ENCODE measurements around the gene ENO3. TPM values are rescaled to one million over a fixed set of nuclear protein-coding genes. Genes with fewer than 3 reads are reported as not detected.

Gene ENO3
- total and polyA plus RNA-seq, 10 of the 15 experiments (the other 5 are each of a cell fraction or from before 2014, with no cell fraction given) = 6.8 to 28.4 (median 17.0) TPM

DNA sequence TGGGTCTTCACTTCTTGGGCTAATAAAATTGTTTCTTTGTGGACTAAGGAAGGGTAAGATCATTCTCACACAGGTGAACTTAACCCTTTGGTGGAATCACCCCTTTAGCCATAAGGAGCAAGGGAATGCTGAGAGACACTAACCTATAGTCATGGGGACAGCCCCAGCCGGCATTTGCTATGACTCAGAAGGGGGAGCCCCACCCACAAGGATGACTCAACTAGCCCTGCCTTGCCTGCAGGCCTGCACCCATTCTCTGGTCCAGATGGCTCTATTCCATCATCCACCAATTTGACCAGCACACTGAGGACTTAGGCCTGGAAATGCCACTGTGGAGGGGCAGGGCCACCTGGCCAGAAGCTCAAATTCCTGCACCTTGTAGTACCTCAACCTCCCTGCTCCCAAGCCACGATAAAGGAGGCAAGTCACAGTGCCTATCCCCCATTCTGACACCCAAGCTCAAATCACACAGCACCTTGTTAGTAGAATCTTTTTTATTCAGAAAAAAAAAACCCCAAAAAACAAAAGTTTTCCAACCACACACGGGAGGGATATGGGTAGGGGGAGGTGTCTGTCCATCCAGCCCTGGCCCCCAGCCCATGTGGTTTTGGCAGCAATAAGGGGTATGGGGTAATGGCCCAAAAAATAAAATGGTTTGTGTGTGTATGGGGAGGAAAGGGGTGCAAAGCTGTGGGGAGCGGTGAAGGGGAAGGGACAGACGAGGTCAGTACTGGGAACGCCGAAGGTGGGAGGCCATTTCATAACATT is 5.6 kb upstream of the ENO3 start (continued):
- TF ChIP-seq ZNF592 (IDR thresholded peaks at IDR 0.05) (no peak), MTA3 (IDR thresholded peaks at IDR 0.05; ENCODE audit: borderline replicate concordance, low read length) (no peak), ZNF207 (IDR thresholded peaks at IDR 0.05; ENCODE audit: borderline replicate concordance) (no peak), LARP7 (IDR thresholded peaks at IDR 0.05) (peak; percentile 54; the same call in 1 of the 2 replicates), POLR2AphosphoS5 (IDR thresholded peaks at IDR 0.05; ENCODE audit: low read length) (peak; percentile 87), ATF3 (IDR thresholded peaks at IDR 0.05; ENCODE audit: borderline replicate concordance, extremely low read depth, low read depth, low read length) (no peak), PML (IDR thresholded peaks at IDR 0.05; ENCODE audit: low read length) (no peak), CBFB (IDR thresholded peaks at IDR 0.05; ENCODE audit: low read depth) (peak; percentile 87; the same call in 1 of the 2 replicates), SIX5 (IDR thresholded peaks at IDR 0.05; ENCODE audit: low read depth, low read length, severe bottlenecking) (no peak), CREM (IDR thresholded peaks at IDR 0.05; ENCODE audit: low read depth) (peak; percentile 86), WRNIP1 (IDR thresholded peaks at IDR 0.05; ENCODE audit: borderline replicate concordance, low read depth, low read length) (no peak), ZNF384 (IDR thresholded peaks at IDR 0.05; ENCODE audit: borderline replicate concordance, low read depth, low read length) (no peak), YBX1 (IDR thresholded peaks at IDR 0.05) (no peak), KDM1A (IDR thresholded peaks at IDR 0.05; ENCODE audit: borderline replicate concordance) (no peak), BHLHE40 (IDR thresholded peaks at IDR 0.05; ENCODE audit: borderline replicate concordance in 1 of 2, low read depth in 2 of 2, low read length in 1 of 2) (peak in 1 of 2 experiments; percentile 44; a peak in 1 of 4 replicates), SREBF2 (IDR thresholded peaks at IDR 0.05; ENCODE audit: low read length) (no peak), SPI1 (IDR thresholded peaks at IDR 0.05; ENCODE audit: borderline replicate concordance, insufficient read depth, low read depth, low read length) (no peak)
- TF ChIP-seq, protein P1, sequence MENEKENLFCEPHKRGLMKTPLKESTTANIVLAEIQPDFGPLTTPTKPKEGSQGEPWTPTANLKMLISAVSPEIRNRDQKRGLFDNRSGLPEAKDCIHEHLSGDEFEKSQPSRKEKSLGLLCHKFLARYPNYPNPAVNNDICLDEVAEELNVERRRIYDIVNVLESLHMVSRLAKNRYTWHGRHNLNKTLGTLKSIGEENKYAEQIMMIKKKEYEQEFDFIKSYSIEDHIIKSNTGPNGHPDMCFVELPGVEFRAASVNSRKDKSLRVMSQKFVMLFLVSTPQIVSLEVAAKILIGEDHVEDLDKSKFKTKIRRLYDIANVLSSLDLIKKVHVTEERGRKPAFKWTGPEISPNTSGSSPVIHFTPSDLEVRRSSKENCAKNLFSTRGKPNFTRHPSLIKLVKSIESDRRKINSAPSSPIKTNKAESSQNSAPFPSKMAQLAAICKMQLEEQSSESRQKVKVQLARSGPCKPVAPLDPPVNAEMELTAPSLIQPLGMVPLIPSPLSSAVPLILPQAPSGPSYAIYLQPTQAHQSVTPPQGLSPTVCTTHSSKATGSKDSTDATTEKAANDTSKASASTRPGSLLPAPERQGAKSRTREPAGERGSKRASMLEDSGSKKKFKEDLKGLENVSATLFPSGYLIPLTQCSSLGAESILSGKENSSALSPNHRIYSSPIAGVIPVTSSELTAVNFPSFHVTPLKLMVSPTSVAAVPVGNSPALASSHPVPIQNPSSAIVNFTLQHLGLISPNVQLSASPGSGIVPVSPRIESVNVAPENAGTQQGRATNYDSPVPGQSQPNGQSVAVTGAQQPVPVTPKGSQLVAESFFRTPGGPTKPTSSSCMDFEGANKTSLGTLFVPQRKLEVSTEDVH (IDR thresholded peaks at IDR 0.05; ENCODE audit: low read depth, partially characterized antibody) = no peak
- TF ChIP-seq, protein P2, sequence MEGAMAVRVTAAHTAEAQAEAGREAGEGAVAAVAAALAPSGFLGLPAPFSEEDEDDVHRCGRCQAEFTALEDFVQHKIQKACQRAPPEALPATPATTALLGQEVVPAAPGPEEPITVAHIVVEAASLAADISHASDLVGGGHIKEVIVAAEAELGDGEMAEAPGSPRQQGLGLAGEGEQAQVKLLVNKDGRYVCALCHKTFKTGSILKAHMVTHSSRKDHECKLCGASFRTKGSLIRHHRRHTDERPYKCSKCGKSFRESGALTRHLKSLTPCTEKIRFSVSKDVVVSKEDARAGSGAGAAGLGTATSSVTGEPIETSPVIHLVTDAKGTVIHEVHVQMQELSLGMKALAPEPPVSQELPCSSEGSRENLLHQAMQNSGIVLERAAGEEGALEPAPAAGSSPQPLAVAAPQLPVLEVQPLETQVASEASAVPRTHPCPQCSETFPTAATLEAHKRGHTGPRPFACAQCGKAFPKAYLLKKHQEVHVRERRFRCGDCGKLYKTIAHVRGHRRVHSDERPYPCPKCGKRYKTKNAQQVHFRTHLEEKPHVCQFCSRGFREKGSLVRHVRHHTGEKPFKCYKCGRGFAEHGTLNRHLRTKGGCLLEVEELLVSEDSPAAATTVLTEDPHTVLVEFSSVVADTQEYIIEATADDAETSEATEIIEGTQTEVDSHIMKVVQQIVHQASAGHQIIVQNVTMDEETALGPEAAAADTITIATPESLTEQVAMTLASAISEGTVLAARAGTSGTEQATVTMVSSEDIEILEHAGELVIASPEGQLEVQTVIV (IDR thresholded peaks at IDR 0.05; ENCODE audit: borderline replicate concordance, partially characterized antibody) = no peak
